Measurements from ENCODE around the gene PFKM. TPM values are rescaled to one million over a fixed set of nuclear protein-coding genes. Genes with fewer than 3 reads are reported as not detected.

PFKM gene
- total RNA-seq, 1 experiment from 2014 or later: 92.4 TPM

GRCh38 chr12:48086327-48086726, 32.8 kb upstream of the PFKM start:
- H3K9ac ChIP-seq (ENCODE audit: extremely low read depth, insufficient read length, low read length): no peak overlapping the region
- no peaks in the 10 kb centered on the region for H3K4me1 ChIP-seq (ENCODE audit: insufficient read depth, low read length)
- H2BK20ac ChIP-seq (ENCODE audit: low read depth, low read length, poor library complexity, severe bottlenecking): no peak overlapping the region
- Mint-ChIP-seq H3K9me3 (no peaks in the 10 kb centered on the region), H3K27me3 (ENCODE audit: low read depth) (no peaks in the 10 kb centered on the region), H3K4me3 (no peak overlapping the region), H3K4me1 (no peaks in the 10 kb centered on the region), H3K27ac (no peak overlapping the region), H3K36me3 (ENCODE audit: insufficient read depth in 1 of 3, low read depth in 3 of 3) (peaks cover 9 to 62% (median 38%) of the 10 kb centered on the region in 3 experiments; a peak in 6 of 7 replicates)
- no CpG with 5 or more reads among the region's 3 CpGs for WGBS (ENCODE audit: extremely low coverage, insufficient read length, low lambda C conversion rate)
- H3K4ac ChIP-seq (ENCODE audit: low read depth, low read length): no peak overlapping the region
- no peak overlapping the region for H2AFZ ChIP-seq (ENCODE audit: low read length)
- no peak overlapping the region for H4K5ac ChIP-seq (ENCODE audit: insufficient read length, low read depth, low read length)
- DNase-seq: no peak
- no peak overlapping the region for H2BK15ac ChIP-seq (ENCODE audit: low read depth, low read length)
- H3K79me1 ChIP-seq (ENCODE audit: insufficient read depth, low read depth, low read length, poor library complexity, severe bottlenecking): no peaks in the 10 kb centered on the region
- no peak for TF ChIP-seq CTCF (conservative IDR thresholded peaks at IDR 0.05)
- H2BK12ac ChIP-seq (ENCODE audit: insufficient read length, low read depth, low read length): no peak overlapping the region
- no peak overlapping the region for H3K4me2 ChIP-seq (ENCODE audit: insufficient read depth, insufficient read length, low read length)
- no peaks in the 10 kb centered on the region for H3K23me2 ChIP-seq (ENCODE audit: insufficient read length, low read depth, low read length, poor library complexity, severe bottlenecking)
- no peak overlapping the region for H3K18ac ChIP-seq (ENCODE audit: insufficient read length, low read depth, low read length)
- H4K91ac ChIP-seq (ENCODE audit: insufficient read length, low read depth, low read length): no peak overlapping the region
- H4K8ac ChIP-seq (replicated peaks; ENCODE audit: insufficient read length, low read depth, low read length): no peak overlapping the region
- no peak overlapping the region for H3T11ph ChIP-seq (ENCODE audit: low read length)
- H2BK120ac ChIP-seq (ENCODE audit: low read depth, low read length, poor library complexity, severe bottlenecking): no peak overlapping the region
- H2AK5ac ChIP-seq (ENCODE audit: insufficient read length, low read length): no peak overlapping the region
- no peaks in the 10 kb centered on the region for H3K79me2 ChIP-seq (ENCODE audit: insufficient read depth, low read length)
- no peak overlapping the region for H3K56ac ChIP-seq (ENCODE audit: insufficient read length, low read depth, low read length)
- H2BK5ac ChIP-seq (ENCODE audit: insufficient read length, low read length): no peak overlapping the region
- no peaks in the 10 kb centered on the region for H4K20me1 ChIP-seq (ENCODE audit: control insufficient read depth, insufficient read depth, insufficient read length)
- H3K27ac ChIP-seq (ENCODE audit: insufficient read length, low read depth, low read length): no peak overlapping the region
- H3K14ac ChIP-seq (ENCODE audit: insufficient read depth, low read length): no peak overlapping the region
- no peaks in the 10 kb centered on the region for H3K27me3 ChIP-seq (ENCODE audit: insufficient read depth, low read length)
- no peak overlapping the region for H3K23ac ChIP-seq (ENCODE audit: insufficient read length, low read depth, low read length)
- H3K9me3 ChIP-seq (ENCODE audit: control insufficient read depth, low read depth, low read length): no peaks in the 10 kb centered on the region
